Body of pancreas (tissue), 4 donors: ENCODE data around the gene ETV1. TPM values are rescaled to one million over a fixed set of nuclear protein-coding genes. Genes with fewer than 3 reads are reported as not detected.

Experiments
- ATAC-seq: fragments of 150-250 bp; one replicate; pipeline ENCODE4 v1.9.1; 2016
- DNase-seq, 4 donors: peaks; one replicate each; pipeline ENCODE4 v3.0.0-alpha.2; 2019
- H3K27ac ChIP-seq, 4 donors: fragments of 200-600 bp; sonication (generic); 1 replicate in 3 of 4; 2 replicates in 1 of 4; pipeline versions ENCODE4 v1.5.1 to v1.6.1; 2016 to 2019; ENCODE audit warnings: mild to moderate bottlenecking in 1 of 4, mixed read lengths in 1 of 4, moderate library complexity in 1 of 4
- H3K27me3 ChIP-seq, 2 donors: fragments of 200-600 bp; sonication (generic); one replicate each; pipeline ENCODE4 v1.6.0; 2016; ENCODE audit warnings: mild to moderate bottlenecking in 1 of 2
- H3K36me3 ChIP-seq, 2 donors: fragments of 200-600 bp; sonication (generic); replicated peaks in 1 of 2; 2 replicates each; pipeline ENCODE4 v1.5.1; 2016; ENCODE audit warnings: low read depth in 2 of 2; ENCODE audit not compliant: insufficient read depth in 1 of 2
- H3K4me1 ChIP-seq: fragments of 200-600 bp; sonication (generic); one replicate; pipeline ENCODE4 v1.6.0; 2016
- H3K4me3 ChIP-seq, 2 donors: fragments of 200-600 bp; sonication (generic); 1 replicate in 1 of 2; 2 replicates in 1 of 2; pipeline ENCODE4 v1.5.1; 2016 to 2019
- H3K9me3 ChIP-seq, 3 donors: fragments of 200-600 bp; sonication (generic); 1 replicate in 2 of 3; 2 replicates in 1 of 3; pipeline ENCODE4 v1.5.1; 2016
- CTCF ChIP-seq, 7 experiments: fragments of 450-650 bp in 4 of 7; fragments of 200-600 bp in 3 of 7; sonication (generic) in 3 of 7; IDR thresholded peaks; one replicate each; pipeline ENCODE4 v1.5.1; 2016 to 2019; ENCODE audit warnings: antibody characterized with exemption in 7 of 7
- POLR2A ChIP-seq, 3 donors: fragments of 450-650 bp; IDR thresholded peaks; one replicate each; pipeline ENCODE4 v1.6.1; 2016; ENCODE audit warnings: antibody characterized with exemption in 3 of 3, mild to moderate bottlenecking in 2 of 3
- WGBS, 2 donors: methylation state at CpG; one replicate each; pipeline ENCODE4 v1.1.5; 2017; 5-methylcytosine and 5-hydroxymethylcytosine counted together
- intact Hi-C: fragments of 100-400 bp; cut with DNase I; formaldehyde crosslinking; loops from one replicate; pipeline ENCODE4 v1.15.1; 2023
- small RNA-seq: library from RNA; depleted of rRNA; stranded (forward); fragments of <200 nt; gene quantifications from one replicate; pipeline ENCODE3, GENCODE V24; 2016
- total RNA-seq, 2 donors: library from RNA; depleted of rRNA; stranded (reverse); fragments of >200 nt; gene quantifications; one replicate each; pipeline ENCODE4 v1.1.0, GENCODE V29; 2016

ETV1 gene
- total RNA-seq, 2 donors from 2014 or later, result 2.6 TPM

GRCh38 chr7:13841284-13841683 lies 148.2 kb downstream of the ETV1 start:
- no peak for ATAC-seq
- Histone ChIP-seq H3K36me3 (no peaks in the 10 kb centered on the region), H3K9me3 (no peaks in the 10 kb centered on the region), H3K27ac (no peak overlapping the region), H3K4me3 (no peak overlapping the region), H3K4me1 (no peaks in the 10 kb centered on the region), H3K27me3 (no peaks in the 10 kb centered on the region)
- intact Hi-C loops, result no loop called here
- DNase-seq, result no peak
- 39 to 52% methylated on average over 2 of the region's 2 CpGs for WGBS, 2 donors
- TF ChIP-seq POLR2A (IDR thresholded peaks at IDR 0.05) (no peak), CTCF (IDR thresholded peaks at IDR 0.05) (no peak)

Small RNAs within 50 kb of the gene (small RNA-seq; reads per million reads assigned to genes)
- gene RF00019, result not detected
